HCT116 (cell line): ENCODE results near the gene SORCS2. TPM values are rescaled to one million over a fixed set of nuclear protein-coding genes. Genes with fewer than 3 reads are reported as not detected.

Experiments used
- ATAC-seq: fragments of 200-7000 bp; cut with Tn5 transposase; 2 replicates; pipeline ENCODE4 v1.9.1; 2020; ENCODE audit warnings: mild to moderate bottlenecking, moderate library complexity
- BruUV-seq: library from RNA; stranded (reverse); fragments of 400-500 nt; replicated peaks from 2 replicates; lab custom pipeline; 2021; lab: Mats Ljungman, UMichigan
- CTCF ChIA-PET: fragments of 300-600 bp; sonication (Branson Sonifier 250); formaldehyde crosslinking; loops from one replicate; lab custom pipeline; 2021; ENCODE audit warnings: antibody characterized with exemption; lab: Charles Lee
- POLR2A ChIA-PET: fragments of 300-600, 350-600 bp; sonication (Branson Sonifier 250); formaldehyde crosslinking; loops from one replicate; lab custom pipeline; 2021; ENCODE audit warnings: antibody characterized with exemption; lab: Charles Lee
- RAD21 ChIA-PET, 2 experiments: fragments of 300-600 bp; sonication (Branson Sonifier 250); formaldehyde crosslinking; loops; one replicate each; lab custom pipeline; 2023; ENCODE audit warnings: low total read pairs in 2 of 2; ENCODE audit not compliant: uncharacterized antibody in 2 of 2, unreplicated experiment in 2 of 2, low non-redundant PET in 1 of 2; lab: Charles Lee
- DNase-seq: peaks from one replicate; pipeline ENCODE4 v3.0.0-alpha.2; 2010; ENCODE audit warnings: low read depth, low spot score
- H2AFZ ChIP-seq: fragments of 200-600 bp; shearing (Covaris generic), sonication (generic); 2 replicates; pipeline ENCODE4 v1.6.1; 2017; ENCODE audit warnings: low read depth, mixed run types, mixed read lengths, antibody characterized with exemption, low read length; ENCODE audit not compliant: poor library complexity, severe bottlenecking
- H3K27ac ChIP-seq: 2 replicates; pipeline ENCODE4 v1.5.1; 2012; ENCODE audit warnings: low read depth, low read length
- H3K27me3 ChIP-seq: fragments of 200-600 bp; sonication (generic); 2 replicates; pipeline ENCODE4 v1.6.1; 2016; ENCODE audit warnings: mixed run types, low read length, mixed read lengths; ENCODE audit not compliant: insufficient read depth
- H3K36me3 ChIP-seq, 2 experiments: fragments of 200-500 bp in 1 of 2; fragments of 200-600 bp in 1 of 2; sonication (Bioruptor generic) in 1 of 2; sonication (generic) in 1 of 2; 2 replicates each; pipeline versions ENCODE4 v1.5.1 to v1.6.1; 2014 to 2016; ENCODE audit warnings: low read length in 2 of 2, inconsistent platforms in 1 of 2, mixed read lengths in 1 of 2, mixed run types in 1 of 2; ENCODE audit not compliant: insufficient read depth in 2 of 2, control insufficient read depth in 1 of 2
- H3K4me1 ChIP-seq, 2 experiments: fragments of 200-600 bp in 1 of 2; sonication (generic) in 1 of 2; 2 replicates each; pipeline versions ENCODE4 v1.5.1 to v1.6.1; 2012 to 2017; ENCODE audit warnings: low read length in 2 of 2, inconsistent platforms in 1 of 2, mild to moderate bottlenecking in 1 of 2, mixed read lengths in 1 of 2, mixed run types in 1 of 2, moderate library complexity in 1 of 2; ENCODE audit not compliant: insufficient read depth in 2 of 2, control insufficient read depth in 1 of 2
- H3K4me2 ChIP-seq: fragments of 200-600 bp; sonication (generic); 2 replicates; pipeline ENCODE4 v1.6.1; 2017; ENCODE audit warnings: mixed run types, low read length, mixed read lengths
- H3K4me3 ChIP-seq, 2 experiments: fragments of 200-600 bp in 1 of 2; sonication (generic) in 1 of 2; replicated peaks in 1 of 2; 2 replicates each; pipeline ENCODE4 v1.5.1; 2011 to 2016; ENCODE audit warnings: low read length in 2 of 2, control low read depth in 1 of 2, low read depth in 1 of 2, mild to moderate bottlenecking in 1 of 2, mixed read lengths in 1 of 2, mixed run types in 1 of 2
- H3K79me2 ChIP-seq: fragments of 200-600 bp; sonication (generic); 2 replicates; pipeline ENCODE4 v1.6.1; 2017; ENCODE audit warnings: mild to moderate bottlenecking, mixed run types, low read length, moderate library complexity, mixed read lengths; ENCODE audit not compliant: insufficient read depth
- H3K9ac ChIP-seq: fragments of 200-600 bp; sonication (generic); 2 replicates; pipeline ENCODE4 v1.6.1; 2016; ENCODE audit warnings: low read length, mixed read lengths
- H3K9me2 ChIP-seq: fragments of 200-600 bp; sonication (generic), shearing (Covaris generic); 2 replicates; pipeline ENCODE4 v1.6.1; 2017; ENCODE audit warnings: mixed run types, mild to moderate bottlenecking, moderate library complexity; ENCODE audit not compliant: insufficient read depth
- H3K9me3 ChIP-seq, 2 experiments: fragments of 200-500 bp in 1 of 2; fragments of 200-600 bp in 1 of 2; sonication (Bioruptor generic) in 1 of 2; sonication (generic) in 1 of 2; 2 replicates each; pipeline ENCODE4 v1.6.1; 2014 to 2017; ENCODE audit warnings: low read length in 2 of 2, mixed read lengths in 2 of 2, inconsistent platforms in 1 of 2, low read depth in 1 of 2, mild to moderate bottlenecking in 1 of 2, mixed run types in 1 of 2, moderate library complexity in 1 of 2; ENCODE audit not compliant: control insufficient read depth in 1 of 2, insufficient read depth in 1 of 2
- H4K20me1 ChIP-seq: fragments of 200-600 bp; sonication (generic), shearing (Covaris generic); 2 replicates; pipeline ENCODE4 v1.6.1; 2017; ENCODE audit warnings: mixed run types, mild to moderate bottlenecking, moderate library complexity; ENCODE audit not compliant: insufficient read depth
- CBX3 ChIP-seq: IDR thresholded peaks from 2 replicates; pipeline ENCODE4 v1.6.1; 2012; ENCODE audit warnings: low read depth
- CEBPB ChIP-seq: IDR thresholded peaks from 2 replicates; pipeline ENCODE4 v1.6.1; 2012; ENCODE audit warnings: low read depth
- EGR1 ChIP-seq: IDR thresholded peaks from 2 replicates; pipeline ENCODE4 v1.6.1; 2012; ENCODE audit warnings: low read depth
- ELF1 ChIP-seq: IDR thresholded peaks from 2 replicates; pipeline ENCODE4 v1.6.1; 2012; ENCODE audit warnings: low read depth, borderline replicate concordance
- EZH2 ChIP-seq: fragments of 200-600 bp; sonication (generic); IDR thresholded peaks from 2 replicates; pipeline ENCODE4 v1.6.1; 2017; ENCODE audit warnings: antibody characterized with exemption, mixed run types
- EZH2phosphoT487 ChIP-seq: fragments of 200-600 bp; IDR thresholded peaks from 2 replicates; pipeline ENCODE4 v1.6.1; 2018; ENCODE audit warnings: antibody characterized with exemption, borderline replicate concordance
- FOSL1 ChIP-seq: IDR thresholded peaks from 2 replicates; pipeline ENCODE4 v1.6.1; 2012; ENCODE audit warnings: low read depth
- JUND ChIP-seq: IDR thresholded peaks from 2 replicates; pipeline ENCODE4 v1.6.1; 2012
- POLR2A ChIP-seq: IDR thresholded peaks from 2 replicates; pipeline ENCODE4 v1.7.0; 2011; ENCODE audit warnings: borderline replicate concordance; ENCODE audit not compliant: insufficient read depth, insufficient read length; ENCODE audit errors: extremely low read depth
- POLR2AphosphoS5 ChIP-seq: IDR thresholded peaks from 2 replicates; pipeline ENCODE4 v1.6.1; 2011; ENCODE audit warnings: mild to moderate bottlenecking, low read depth, low read length, moderate library complexity
- RAD21 ChIP-seq: IDR thresholded peaks from 2 replicates; pipeline ENCODE4 v1.6.1; 2012; ENCODE audit warnings: low read depth, mild to moderate bottlenecking
- SP1 ChIP-seq: IDR thresholded peaks from 2 replicates; pipeline ENCODE4 v1.6.1; 2012; ENCODE audit warnings: low read depth
- TCF7L2 ChIP-seq: IDR thresholded peaks from 2 replicates; pipeline ENCODE4 v1.7.0; 2011; ENCODE audit warnings: borderline replicate concordance, inconsistent platforms; ENCODE audit not compliant: insufficient read depth, insufficient read length; ENCODE audit errors: extremely low read depth
- YY1 ChIP-seq: IDR thresholded peaks from 2 replicates; pipeline ENCODE4 v1.6.1; 2011; ENCODE audit warnings: low read length, low read depth, moderate library complexity, mild to moderate bottlenecking; ENCODE audit not compliant: insufficient replicate concordance; ENCODE audit errors: extremely low read depth
- ZFX ChIP-seq: fragments of 450-650 bp; IDR thresholded peaks from 2 replicates; pipeline ENCODE4 v1.6.1; 2017
- intact Hi-C: fragments of 100-400 bp; cut with micrococcal nuclease; formaldehyde crosslinking; loops from 2 replicates; pipeline ENCODE4 v1.10.0; 2022
- total RNA-seq: library from RNA; stranded (reverse); gene quantifications from one replicate; pipeline ENCODE4 v1.2.1, GENCODE V29; 2021; ENCODE audit not compliant: unreplicated experiment
- TF ChIP-seq, protein P1 (sequence below): IDR thresholded peaks from 2 replicates; pipeline ENCODE4 v1.6.1; 2012
- TF ChIP-seq, protein P2 (sequence below): IDR thresholded peaks from 2 replicates; pipeline ENCODE4 v1.6.1; 2011; ENCODE audit warnings: mild to moderate bottlenecking, low read length, moderate library complexity; ENCODE audit not compliant: insufficient replicate concordance; ENCODE audit errors: extremely low read depth
- TF ChIP-seq, protein P3 (sequence below): IDR thresholded peaks from 2 replicates; pipeline ENCODE4 v1.6.1; 2012; ENCODE audit warnings: low read depth

The SORCS2 gene
- total RNA-seq, 1 experiment from 2014 or later, result 0.37 TPM

DNA sequence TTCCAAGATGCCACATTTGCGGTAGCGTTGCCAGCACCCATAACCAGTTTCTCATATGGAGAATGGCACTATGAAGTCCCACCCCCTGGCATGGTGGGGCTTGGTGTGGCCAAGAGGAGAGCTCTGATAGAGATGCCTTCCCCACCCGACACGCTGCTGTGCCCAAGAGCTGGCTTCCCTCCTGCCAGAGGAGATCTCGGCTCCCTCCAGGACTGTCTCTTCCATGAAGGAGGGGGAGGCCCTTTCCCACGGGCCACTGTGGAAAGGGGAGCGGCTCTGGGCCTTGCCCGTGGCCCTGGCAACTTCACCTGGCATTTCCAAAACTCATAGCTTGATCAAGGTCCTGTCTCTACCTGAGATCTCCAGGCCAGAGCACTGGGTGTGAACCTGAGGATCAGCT, 459.7 kb downstream of the SORCS2 start:
- Histone ChIP-seq H3K27me3 (no peaks in the 10 kb centered on the region), H3K79me2 (no peaks in the 10 kb centered on the region), H3K27ac (no peak overlapping the region), H3K4me1 (peaks cover 0 to 32% of the 10 kb centered on the region in 2 experiments; a peak in 3 of 4 replicates), H3K9me3 (no peaks in the 10 kb centered on the region), H2AFZ (no peak overlapping the region), H3K36me3 (no peaks in the 10 kb centered on the region), H3K9ac (no peak overlapping the region), H4K20me1 (no peaks in the 10 kb centered on the region), H3K4me3 (no peak overlapping the region), H3K9me2 (no peaks in the 10 kb centered on the region), H3K4me2 (no peak overlapping the region)
- intact Hi-C loops, result no loop called here
- ChIA-PET CTCF (no interaction called here), POLR2A (no interaction called here), RAD21 (no interaction called here)
- TF ChIP-seq ZFX (no peak), CEBPB (no peak), YY1 (no peak), EZH2 (no peak), EZH2phosphoT487 (no peak), EGR1 (no peak), CBX3 (no peak), ELF1 (no peak), RAD21 (no peak), POLR2AphosphoS5 (no peak), FOSL1 (no peak), TCF7L2 (no peak)
- TF ChIP-seq, protein P1, sequence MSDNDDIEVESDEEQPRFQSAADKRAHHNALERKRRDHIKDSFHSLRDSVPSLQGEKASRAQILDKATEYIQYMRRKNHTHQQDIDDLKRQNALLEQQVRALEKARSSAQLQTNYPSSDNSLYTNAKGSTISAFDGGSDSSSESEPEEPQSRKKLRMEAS, result no peak
- no TSS peak for BruUV-seq
- ATAC-seq, result no peak
- DNase-seq, result no peak

DNA sequence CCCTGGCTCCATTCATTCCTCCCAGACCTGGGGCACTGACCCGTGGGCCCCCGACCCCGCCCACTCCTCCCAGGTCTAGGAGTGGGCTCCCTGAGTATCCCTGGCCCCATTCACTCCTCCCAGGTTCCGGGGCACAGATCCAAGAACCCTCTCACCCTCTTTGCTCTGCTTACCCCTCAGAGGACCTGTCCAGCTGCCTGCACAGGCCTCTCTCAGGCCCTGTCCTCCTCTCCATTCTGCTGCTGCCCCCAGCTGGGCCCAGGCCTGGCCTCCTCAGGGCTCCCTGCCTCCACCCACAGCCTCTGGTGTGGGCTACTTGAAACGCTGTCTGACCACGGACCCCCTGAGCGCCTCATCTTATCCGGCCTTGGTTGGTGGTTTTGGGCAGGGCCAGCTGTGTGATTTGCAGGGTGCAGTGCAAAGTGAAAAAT, 460.1 kb downstream of the SORCS2 start:
- CTCF ChIA-PET, result no interaction called here
- Histone ChIP-seq H3K4me1 (peaks cover 0 to 32% of the 10 kb centered on the region in 2 experiments; a peak in 3 of 4 replicates), H3K27me3 (no peaks in the 10 kb centered on the region), H3K4me2 (no peak overlapping the region), H3K36me3 (no peaks in the 10 kb centered on the region), H3K9ac (no peak overlapping the region), H3K27ac (no peak overlapping the region), H4K20me1 (no peaks in the 10 kb centered on the region), H3K9me2 (no peaks in the 10 kb centered on the region), H3K9me3 (no peaks in the 10 kb centered on the region), H3K79me2 (no peaks in the 10 kb centered on the region), H3K4me3 (no peak overlapping the region), H2AFZ (no peak overlapping the region)
- intact Hi-C loops, result no loop called here
- no TSS peak for BruUV-seq
- ATAC-seq (no peak), DNase-seq (no peak)
- RAD21 ChIA-PET, result no interaction called here
- POLR2A ChIA-PET, result no interaction called here
- TF ChIP-seq EZH2 (no peak), SP1 (no peak), EGR1 (no peak), POLR2A (no peak), JUND (no peak), RAD21 (no peak), POLR2AphosphoS5 (no peak)
- TF ChIP-seq, protein P2, sequence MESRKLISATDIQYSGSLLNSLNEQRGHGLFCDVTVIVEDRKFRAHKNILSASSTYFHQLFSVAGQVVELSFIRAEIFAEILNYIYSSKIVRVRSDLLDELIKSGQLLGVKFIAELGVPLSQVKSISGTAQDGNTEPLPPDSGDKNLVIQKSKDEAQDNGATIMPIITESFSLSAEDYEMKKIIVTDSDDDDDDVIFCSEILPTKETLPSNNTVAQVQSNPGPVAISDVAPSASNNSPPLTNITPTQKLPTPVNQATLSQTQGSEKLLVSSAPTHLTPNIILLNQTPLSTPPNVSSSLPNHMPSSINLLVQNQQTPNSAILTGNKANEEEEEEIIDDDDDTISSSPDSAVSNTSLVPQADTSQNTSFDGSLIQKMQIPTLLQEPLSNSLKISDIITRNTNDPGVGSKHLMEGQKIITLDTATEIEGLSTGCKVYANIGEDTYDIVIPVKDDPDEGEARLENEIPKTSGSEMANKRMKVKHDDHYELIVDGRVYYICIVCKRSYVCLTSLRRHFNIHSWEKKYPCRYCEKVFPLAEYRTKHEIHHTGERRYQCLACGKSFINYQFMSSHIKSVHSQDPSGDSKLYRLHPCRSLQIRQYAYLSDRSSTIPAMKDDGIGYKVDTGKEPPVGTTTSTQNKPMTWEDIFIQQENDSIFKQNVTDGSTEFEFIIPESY, result no peak
- TF ChIP-seq, protein P3, sequence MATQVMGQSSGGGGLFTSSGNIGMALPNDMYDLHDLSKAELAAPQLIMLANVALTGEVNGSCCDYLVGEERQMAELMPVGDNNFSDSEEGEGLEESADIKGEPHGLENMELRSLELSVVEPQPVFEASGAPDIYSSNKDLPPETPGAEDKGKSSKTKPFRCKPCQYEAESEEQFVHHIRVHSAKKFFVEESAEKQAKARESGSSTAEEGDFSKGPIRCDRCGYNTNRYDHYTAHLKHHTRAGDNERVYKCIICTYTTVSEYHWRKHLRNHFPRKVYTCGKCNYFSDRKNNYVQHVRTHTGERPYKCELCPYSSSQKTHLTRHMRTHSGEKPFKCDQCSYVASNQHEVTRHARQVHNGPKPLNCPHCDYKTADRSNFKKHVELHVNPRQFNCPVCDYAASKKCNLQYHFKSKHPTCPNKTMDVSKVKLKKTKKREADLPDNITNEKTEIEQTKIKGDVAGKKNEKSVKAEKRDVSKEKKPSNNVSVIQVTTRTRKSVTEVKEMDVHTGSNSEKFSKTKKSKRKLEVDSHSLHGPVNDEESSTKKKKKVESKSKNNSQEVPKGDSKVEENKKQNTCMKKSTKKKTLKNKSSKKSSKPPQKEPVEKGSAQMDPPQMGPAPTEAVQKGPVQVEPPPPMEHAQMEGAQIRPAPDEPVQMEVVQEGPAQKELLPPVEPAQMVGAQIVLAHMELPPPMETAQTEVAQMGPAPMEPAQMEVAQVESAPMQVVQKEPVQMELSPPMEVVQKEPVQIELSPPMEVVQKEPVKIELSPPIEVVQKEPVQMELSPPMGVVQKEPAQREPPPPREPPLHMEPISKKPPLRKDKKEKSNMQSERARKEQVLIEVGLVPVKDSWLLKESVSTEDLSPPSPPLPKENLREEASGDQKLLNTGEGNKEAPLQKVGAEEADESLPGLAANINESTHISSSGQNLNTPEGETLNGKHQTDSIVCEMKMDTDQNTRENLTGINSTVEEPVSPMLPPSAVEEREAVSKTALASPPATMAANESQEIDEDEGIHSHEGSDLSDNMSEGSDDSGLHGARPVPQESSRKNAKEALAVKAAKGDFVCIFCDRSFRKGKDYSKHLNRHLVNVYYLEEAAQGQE, result no peak
